Fibroblast of mammary gland (primary cell): ENCODE measurements around the gene SLC5A3.

Experiments
- DNase-seq: peaks from one replicate; pipeline ENCODE4 v3.0.0-alpha.2; 2010; ENCODE audit warnings: low read depth
- H3K4me3 ChIP-seq: 2 replicates; pipeline ENCODE4 v1.5.1; 2011; ENCODE audit warnings: low read depth, mild to moderate bottlenecking, low read length, moderate library complexity; ENCODE audit not compliant: control insufficient read depth
- CTCF ChIP-seq: conservative IDR thresholded peaks from 2 replicates; pipeline ENCODE4 v1.5.1; 2011; ENCODE audit warnings: low read depth, low read length, inconsistent platforms; ENCODE audit not compliant: control insufficient read depth, insufficient read depth

SLC5A3 gene

GRCh38 chr21:34094949-34095348 is 21.6 kb downstream of the SLC5A3 start:
- H3K4me3 ChIP-seq, result no peak overlapping the region
- DNase-seq, result no peak
- TF ChIP-seq CTCF, result no peak

- no peak overlapping the region for H3K4me3 ChIP-seq
- no peak for TF ChIP-seq CTCF
- no peak for DNase-seq
These were observed 24.1 kb downstream of the SLC5A3 start for GRCh38 chr21:34097442-34097841.

- TF ChIP-seq CTCF, result no peak
These were observed 27.0 kb downstream of the SLC5A3 start for GRCh38 chr21:34100337-34100736.

GRCh38 chr21:34100790-34101189 is 27.4 kb downstream of the SLC5A3 start:
- no peak for TF ChIP-seq CTCF
- DNase-seq, result peak; percentile 51

More at GRCh38 chr21:34100337-34100736, 27.0 kb downstream of the SLC5A3 start:
- no peak overlapping the region for H3K4me3 ChIP-seq
- no peak for DNase-seq

GRCh38 chr21:34105947-34106541 is 32.7 kb downstream of the SLC5A3 start:
- no peak for DNase-seq
- no peak overlapping the region for H3K4me3 ChIP-seq
- no peak for TF ChIP-seq CTCF

More at GRCh38 chr21:34100790-34101189, 27.4 kb downstream of the SLC5A3 start:
- no peak overlapping the region for H3K4me3 ChIP-seq

- no peak overlapping the region for H3K4me3 ChIP-seq
- no peak for TF ChIP-seq CTCF
- no peak for DNase-seq
These were observed 34.2 kb downstream of the SLC5A3 start for GRCh38 chr21:34107606-34108005.

- TF ChIP-seq CTCF, result no peak
- no peak for DNase-seq
- no peak overlapping the region for H3K4me3 ChIP-seq
These were observed 35.7 kb downstream of the SLC5A3 start for GRCh38 chr21:34109075-34109474.
